ENCODE measurements around the gene UTF1.

The UTF1 gene

DNA sequence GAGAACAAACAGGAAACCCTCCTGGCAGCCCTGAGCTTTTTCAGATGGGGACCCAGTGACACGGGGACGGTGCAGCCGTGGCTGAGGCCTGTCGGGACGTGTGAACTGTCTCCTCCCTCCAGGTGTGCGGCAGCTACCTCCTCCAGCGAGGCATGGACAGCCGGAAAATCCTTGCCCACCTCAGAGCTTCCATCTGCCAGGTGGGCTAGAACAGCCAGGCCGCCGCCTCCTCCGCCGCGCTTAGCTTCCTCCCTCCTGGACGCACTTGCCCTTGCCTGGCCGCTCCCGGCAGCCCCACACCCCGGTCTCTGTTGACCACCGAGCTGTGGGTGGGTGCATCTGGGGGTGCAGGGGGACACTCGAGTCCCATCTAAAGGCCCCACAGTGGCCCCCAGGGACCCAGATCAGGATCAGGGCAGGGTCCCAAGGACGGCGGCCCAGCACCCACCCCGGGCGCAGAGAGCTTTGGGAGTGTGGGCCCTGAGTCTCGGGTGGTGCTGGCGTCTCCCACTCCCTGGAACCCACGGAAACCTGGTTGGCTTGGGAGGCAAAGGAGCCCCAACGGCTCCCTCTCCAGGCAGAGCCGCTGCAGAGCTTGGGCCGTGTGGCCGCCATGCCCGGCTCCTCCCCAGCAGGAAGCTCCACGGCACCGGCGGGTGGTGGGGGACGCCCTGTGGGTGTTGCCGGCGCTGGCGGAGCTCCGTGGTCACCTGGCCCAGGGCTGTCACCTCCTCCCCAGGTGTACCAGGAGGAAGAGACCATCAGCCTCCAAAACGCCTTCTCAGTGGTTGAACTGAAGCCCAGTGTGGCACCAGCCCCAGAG, 32.9 kb upstream of the UTF1 start:
- DNase-seq, result no peak

DNA sequence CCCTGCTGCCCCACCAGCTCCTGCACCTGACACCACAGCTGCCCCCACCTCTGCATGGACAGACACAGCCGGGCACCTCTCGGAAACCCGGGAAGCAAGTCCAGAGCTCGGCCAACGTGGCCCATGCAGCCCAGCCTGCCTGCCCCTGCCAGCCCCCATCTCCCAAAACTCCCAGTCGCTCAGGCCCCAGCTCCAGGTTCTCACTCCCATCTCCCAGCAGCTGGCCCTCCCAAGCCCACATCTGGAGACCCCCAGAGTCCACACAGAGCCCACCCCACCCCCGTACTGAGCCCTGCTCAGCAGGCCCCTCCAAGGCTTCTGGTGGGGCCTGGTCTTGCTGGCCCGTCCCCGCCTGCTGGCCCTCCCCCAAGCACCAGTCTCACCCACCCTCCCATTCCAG, 32.2 kb upstream of the UTF1 start:
- DNase-seq, result no peak

DNA sequence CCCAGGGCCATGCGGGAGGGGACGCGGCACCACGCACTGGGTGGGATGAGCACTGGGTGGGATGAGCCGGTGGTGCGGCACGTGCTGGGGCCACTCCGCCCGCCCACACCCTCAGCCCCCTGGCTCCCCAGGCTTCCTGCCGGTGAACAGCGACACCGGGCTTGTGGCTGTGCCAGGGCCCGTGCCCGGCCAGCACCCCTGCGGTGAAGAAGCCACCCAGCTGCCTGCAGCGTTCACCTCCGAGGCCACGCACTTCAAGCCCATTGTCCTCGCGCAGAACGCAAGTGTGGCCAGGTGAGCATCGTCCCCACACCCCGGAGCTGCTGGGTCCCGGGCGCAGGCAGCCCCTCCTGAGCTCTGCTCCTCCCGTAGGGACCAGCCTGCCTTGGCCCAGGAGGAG, 31.8 kb upstream of the UTF1 start:
- no peak for DNase-seq

DNA sequence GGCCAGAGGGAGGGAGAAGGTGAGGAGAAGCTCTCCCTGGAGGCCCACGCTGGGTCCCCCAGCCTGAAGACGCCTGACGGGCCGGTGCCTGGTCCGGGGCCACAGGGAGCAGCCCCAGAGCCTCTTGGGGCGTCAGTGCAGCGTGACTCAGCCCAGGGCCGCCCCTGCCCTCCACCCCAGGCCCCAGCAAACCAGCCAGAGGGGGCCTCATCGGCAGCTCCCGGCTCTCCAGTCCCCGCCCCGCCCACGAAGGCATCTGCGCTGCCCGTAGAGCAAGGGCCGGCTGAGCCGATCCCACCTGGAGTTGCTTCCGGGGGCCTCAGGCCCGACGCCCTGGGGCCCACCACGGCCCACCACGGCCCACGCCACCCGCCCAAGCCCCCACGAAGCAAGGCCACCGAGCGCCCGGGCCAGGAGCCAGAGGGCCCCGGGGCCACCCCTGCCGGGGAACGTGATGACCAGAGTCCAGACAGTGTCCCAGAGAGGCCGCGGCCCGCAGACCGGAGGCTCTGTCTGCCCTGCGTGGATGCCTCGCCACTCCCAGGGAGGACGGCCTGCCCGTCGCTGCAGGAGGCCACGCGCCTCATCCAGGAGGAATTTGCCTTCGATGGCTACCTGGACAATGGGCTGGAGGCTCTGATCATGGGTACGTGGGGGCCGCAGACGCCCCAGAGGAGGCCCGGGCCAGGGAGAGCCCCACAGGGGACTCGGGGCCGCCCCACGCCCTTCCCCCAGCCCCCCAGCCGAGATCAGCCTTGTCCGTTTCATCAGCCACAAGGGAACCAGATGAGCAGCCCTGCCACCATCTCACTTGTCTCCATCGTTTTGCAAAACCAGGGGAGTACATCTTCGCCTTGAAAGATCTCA, 31.2 kb upstream of the UTF1 start:
- DNase-seq, result no peak

DNA sequence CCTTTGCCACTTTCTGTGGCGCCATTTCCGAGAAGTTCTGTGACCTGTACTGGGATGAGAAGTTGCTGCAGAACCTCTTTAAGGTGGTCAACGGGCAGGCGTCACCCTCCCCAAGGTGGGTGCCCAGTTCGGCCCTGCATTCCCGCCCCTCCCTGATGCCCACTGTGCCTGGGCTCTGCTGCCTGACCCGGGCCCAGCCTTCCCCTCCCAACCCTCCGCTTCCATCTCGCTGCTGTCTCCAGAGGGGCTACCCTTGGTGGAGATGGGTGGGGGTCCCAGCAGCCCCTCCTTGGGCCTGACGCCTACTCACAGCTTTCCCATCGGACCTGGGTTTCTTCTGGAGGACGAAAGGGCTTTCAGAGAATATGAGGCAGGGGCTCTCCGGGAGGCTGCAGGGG, 30.5 kb upstream of the UTF1 start:
- no peak for DNase-seq

DNA sequence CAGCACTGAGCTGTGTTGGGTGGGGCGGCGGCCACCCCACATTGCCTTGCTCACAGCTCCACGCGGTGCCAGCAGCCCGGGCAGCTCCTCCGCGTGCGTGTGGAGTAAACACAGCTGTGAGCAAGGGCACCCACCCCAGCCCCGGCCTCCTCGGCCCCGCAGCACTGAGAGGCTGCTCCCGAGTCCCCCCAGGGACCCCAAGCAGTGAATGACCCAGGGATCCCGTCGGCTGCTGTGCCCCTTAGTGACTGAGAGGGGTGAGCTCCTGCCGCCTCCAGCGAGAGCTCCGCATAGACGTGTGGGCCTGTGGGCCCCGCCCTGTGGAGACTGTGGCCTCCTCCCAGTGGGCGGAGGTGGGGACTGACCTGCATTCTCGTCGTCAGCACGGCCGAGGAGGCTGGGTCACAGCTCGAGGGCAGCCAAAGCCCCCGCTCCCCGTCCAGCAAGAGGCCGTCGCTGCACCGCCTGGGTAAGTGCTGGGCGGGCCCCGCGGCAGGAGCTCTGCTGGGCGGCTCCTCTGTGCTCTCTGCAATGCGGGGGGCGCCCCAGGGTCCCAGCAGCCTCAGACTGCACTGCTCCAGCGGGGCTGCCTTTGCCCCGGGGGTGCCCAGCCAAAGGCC, 29.9 kb upstream of the UTF1 start:
- no peak for DNase-seq

DNA sequence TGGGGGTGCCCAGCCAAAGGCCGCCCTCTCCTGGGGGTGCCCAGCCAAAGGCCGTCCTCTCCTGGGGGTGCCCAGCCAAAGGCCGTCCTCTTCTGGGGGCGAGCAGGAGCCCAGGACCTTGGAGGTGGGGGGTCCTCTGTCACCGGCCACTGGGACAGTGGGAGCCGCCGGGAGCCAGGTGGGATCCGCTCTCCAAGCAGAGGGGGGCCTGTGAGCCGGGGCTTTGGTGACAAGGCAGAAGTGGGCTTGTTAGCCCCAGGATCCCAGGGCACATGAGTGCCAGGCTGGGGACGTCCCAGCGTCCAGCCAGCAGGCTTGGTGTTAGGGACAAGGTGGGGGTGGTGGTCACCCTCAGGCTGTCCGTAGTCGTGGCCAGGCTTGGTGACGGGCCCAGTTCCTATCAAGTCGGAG, 29.4 kb upstream of the UTF1 start:
- DNase-seq, result no peak

DNA sequence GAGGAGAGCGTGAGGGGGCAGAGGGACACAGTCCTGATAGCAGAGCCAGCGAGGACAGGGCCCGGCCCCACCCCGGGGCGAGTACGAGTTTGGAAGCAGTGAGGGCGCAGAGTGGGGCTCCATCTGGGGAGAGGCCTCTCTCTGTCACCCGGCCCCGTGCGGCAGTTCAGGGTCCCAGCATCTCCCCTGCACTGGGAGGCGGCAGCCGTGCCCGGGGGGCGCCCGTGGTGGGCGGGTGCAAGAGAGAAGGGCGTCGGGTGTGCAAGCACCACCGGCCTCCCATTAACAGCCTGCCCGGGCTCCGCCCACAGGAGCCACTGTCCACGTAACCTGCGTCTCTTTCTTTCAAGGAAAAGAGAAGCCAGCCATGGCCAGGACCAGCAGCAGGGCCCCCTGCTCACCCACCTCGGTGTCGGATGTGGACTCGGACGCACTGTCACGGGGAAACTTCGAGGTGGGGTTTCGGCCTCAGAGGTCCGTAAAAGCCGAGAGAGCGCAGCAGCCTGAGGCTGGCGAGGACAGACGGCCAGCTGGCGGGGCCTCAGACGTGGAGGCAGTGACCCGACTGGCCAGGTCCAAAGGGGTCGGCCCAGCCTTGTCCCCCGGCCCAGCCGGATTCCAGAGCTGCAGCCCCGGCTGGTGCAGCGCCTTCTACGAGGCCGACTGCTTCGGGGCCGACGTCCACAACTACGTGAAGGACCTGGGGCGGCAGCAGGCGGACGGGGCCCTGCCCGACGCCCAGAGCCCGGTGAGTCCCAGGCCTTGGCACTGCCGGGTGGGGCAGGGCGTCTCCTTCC, 28.7 kb upstream of the UTF1 start:
- DNase-seq, result no peak

DNA sequence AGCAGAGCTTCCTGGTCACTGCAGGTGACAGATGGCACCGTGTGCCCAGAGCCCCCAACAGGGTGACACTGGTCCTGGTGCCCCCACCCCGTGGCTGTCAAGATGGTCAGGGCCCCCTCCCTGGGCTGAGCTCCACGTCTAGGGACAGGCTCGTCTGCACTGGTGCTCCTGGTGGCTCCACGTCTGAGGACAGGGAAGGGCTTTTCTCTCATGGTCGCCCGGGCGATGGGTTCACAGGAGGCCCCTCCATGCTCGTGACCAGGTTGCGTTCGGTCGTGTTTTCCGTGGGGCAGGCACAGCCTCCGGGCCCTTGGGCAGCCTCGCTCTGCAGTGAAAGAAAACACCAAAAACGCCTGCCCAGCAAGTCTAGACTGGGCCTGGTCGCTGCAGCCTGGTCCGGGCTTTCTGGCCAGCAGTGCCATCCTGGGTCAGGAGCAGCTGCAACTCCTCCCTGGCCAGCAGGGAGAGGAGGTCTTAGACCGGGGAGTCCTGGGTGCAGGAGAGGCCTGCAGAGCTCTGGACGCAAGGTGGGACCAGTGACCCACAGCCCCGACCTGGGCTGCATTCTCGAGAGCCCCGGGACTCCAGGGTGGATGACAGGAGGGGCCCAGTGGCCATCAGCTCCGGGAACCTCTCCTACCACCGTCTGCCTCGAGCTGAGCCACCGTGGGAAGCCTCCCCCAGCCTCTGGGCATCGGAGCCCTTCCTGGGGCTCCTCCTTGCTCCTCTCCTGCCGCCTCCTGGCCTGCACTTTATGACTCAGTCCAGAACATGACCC, 27.9 kb upstream of the UTF1 start:
- no peak for DNase-seq

DNA sequence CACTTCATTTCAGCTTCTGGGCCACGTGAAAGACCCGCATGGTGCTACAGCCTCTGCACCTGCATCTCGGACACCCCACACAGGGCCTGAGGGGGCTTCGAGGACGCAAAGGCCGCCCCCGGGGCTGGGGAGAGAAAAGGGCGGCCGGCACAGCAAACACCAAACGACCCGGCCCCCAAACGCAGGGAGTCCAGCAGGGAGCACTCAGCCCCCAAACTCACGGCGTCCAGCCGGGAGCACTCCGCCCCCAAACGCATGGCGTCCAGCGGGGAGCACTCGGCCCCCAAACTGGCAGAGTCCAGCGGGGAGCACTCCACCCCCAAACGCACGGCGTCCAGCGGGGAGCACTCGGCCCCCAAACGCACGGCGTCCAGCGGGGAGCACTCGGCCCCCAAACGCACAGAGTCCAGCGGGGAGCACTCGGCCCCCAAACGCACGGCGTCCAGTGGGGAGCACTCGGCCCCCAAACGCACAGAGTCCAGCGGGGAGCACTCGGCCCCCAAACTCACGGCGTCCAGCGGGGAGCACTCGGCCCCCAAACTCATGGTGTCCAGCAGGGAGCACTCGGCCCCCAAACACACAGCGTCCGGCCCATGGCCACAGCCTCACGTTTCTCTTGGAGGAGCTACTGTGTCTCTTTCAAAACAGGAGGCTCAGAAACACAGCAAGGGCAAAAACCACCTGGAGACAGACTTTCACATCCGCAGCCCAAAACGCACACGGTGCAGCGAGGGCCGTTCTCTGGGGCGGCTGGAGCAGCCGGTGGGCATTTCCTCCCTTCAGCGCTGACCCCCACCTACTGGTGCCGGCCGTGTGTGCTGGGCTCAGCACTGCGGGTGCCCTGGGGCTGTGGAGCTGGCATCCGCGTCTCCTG, 27.0 kb upstream of the UTF1 start:
- no peak for DNase-seq

DNA sequence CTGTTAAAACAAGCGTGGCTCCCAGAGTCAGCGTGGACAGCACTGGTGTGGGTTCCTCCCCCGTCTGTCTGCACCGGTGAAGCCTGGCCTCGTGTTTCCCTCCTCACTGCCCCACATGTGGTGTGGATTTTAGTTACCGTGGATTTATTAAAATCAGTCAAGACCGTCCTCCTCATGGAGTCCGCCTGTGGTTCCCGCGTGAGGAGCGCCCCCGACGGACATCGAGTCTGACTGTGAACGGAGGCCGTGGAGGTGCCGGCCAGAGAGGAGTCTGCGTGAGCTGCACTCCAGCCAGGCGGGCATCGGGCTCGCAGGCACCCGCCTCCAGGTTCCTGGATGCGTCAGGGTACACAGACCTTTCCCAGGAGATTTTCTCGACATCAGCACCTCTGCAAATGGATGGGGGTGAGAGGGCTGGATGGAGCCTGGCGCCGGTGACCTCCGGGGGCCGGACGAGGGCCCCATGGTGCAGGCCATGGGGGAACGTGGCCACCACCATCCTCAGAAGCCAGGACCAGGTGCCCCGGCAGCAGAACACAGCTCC, 26.3 kb upstream of the UTF1 start:
- no peak for DNase-seq

DNA sequence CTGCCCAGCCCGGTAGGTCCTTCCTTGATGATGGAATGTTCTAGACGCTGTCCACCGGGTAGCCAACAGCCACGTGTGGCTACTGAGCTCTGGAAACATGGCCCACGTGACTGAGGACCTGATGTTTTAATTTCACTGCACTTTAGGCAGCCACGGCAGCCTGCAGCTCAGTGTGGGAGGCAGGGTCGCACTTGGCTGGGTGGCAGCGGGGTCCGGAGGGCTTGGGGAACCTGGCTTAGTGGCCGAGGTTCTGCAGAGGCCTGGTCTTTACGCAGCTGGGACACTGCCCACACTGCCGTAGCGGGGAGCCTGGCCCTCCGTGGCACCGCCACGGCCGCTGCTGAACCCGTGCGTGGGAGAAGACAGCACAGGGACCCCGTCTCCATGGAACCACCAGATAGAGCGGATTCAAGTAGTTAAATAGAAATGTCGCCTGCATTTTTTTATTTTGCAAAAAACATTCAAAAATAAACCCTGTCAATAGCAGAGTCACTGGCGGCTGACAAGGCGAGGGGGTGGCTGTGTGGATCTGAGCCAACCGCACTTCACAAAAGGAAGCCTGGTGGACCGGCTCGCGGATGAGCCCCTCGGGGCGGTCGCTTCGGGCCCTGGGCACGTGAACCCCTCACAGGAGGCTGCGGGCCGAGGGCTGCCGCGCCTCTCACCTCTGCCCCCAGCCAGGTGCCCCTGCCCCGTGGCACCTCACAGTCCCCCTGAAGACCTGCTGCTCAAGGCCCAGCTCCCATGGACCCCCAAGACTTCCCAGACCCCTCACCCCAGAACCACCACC, 25.6 kb upstream of the UTF1 start:
- no peak for DNase-seq

DNA sequence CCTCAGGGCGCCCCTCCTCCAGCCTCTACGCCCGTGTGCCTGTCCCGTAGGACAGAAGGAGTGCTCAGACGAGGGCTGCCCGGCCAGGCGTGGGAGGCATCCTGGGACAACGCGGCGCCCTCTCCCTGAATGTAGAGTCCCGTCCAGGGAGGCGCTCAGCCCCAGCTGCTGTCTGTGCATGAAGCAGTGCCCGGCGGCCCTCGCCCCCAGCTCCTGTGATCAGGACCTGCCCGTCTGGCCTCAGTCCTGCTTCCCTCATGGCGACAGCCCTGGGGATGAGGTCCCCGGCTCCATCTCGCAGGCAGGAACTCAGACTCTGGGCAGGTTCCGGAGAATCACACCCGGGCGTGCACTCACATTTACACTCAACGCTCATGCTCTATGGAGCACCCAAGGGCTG, 24.9 kb upstream of the UTF1 start:
- no peak for DNase-seq

DNA sequence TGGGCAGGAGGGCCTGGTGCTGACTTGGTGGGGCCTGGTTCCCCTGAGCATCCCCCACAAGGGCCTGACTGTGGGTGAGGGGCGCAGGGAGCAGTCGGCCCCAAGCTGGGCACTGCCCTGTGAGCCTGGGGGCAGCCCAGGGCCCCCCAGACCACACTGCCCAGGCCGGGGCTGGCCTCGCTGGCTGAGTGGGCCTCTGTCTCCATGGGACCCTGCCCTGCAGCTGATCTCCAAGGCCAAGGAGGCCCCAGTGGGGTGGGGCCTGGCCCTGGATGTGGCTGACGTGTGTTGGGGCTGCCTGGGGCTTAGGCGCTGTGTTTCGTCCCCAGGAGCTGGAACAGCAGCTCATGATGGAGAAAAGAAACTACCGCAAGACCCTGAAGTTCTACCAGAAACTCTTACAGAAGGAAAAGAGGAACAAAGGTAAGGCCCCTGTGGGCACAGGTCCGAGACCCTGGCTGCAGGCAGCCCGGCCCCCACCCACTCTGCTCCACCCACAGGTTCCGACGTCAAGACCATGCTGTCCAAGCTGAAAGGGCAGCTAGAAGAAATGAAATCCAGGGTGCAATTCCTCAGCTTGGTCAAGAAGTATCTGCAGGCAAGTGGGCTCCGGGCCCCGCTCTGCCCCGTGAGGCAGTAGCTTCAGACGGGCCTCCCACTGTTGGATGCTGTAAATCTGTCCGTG, 23.5 kb upstream of the UTF1 start:
- DNase-seq, result no peak

DNA sequence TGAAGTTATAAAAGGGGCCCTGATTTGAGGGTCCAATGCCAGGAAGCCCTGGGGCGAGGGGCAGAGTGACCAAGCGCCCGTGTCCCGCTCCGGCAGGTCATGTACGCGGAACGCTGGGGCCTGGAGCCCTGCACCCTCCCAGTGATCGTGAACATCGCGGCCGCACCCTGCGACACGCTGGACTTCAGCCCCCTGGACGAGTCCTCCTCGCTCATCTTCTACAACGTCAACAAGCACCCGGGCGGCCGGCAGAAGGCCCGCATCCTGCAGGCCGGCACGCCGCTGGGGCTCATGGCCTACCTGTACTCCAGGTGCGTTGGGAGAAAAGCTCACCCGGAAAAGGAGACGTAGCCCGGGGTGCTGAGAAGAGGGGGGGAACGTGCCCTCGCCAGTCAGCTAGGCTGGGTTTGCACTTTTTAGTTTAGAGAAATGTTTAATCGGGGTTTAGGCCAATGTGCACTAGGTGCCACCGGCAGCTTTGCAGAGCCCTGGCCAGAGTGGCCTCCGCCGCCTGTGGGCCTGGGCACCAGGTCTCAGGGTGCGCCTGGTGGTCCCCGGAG, 22.9 kb upstream of the UTF1 start:
- DNase-seq, result no peak

DNA sequence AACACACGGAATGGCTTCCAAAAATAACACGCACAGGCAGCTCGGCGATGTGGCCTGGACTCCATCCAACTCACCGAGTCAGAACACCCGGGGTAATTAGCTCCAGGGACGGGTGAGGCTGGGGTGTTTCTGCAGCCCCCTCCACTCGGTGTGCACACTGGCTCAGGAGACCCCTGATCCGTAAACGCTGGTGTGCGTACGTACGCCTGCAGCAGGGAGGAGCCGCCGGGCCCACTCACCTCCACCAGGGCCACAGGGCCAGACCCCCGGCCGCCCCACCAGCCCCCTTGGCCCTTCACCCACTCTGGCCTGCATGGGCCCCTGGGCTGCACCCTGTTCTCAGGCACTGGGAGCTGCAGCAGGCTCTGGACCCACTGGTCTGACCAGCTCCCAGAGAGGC, 22.4 kb upstream of the UTF1 start:
- no peak for DNase-seq

DNA sequence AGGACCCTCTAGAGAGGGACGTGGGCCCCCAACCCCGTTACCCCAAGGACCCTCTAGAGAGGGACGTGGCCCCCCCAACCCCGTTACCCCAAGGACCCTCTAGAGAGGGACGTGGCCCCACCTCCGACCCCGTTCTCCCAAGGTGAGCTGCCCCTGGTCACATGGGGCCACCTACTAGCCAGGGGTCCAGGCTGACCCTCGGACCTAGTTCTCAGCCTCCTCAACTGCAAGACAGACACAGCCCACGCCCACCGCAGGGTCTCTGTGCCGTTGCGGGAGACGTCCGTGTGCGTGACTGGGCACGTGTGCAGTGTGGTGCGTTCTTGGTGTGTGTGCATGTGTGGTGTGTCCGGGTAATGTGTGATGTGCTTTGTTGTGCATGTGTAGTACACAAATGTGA, 21.6 kb upstream of the UTF1 start:
- no peak for DNase-seq

DNA sequence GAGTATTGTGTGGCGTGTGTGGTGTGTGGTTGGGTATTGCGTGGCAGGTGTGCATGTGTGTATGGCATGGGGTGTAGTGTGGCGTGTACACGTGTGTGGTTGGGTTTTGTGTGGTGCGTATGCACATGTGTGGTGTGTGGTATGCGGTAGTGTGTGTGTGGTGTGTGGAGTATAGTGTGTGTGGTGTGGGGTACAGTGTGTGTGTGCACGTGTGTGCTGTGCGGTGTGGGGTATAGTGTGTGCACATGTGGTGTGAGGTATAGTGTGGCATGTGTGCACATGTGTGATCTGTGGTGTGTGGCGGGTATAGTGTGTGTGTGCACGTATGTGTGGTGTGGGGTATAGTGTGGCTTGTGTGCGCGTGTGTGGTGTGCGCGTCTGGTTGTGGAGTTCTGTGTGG, 20.9 kb upstream of the UTF1 start:
- no peak for DNase-seq

DNA sequence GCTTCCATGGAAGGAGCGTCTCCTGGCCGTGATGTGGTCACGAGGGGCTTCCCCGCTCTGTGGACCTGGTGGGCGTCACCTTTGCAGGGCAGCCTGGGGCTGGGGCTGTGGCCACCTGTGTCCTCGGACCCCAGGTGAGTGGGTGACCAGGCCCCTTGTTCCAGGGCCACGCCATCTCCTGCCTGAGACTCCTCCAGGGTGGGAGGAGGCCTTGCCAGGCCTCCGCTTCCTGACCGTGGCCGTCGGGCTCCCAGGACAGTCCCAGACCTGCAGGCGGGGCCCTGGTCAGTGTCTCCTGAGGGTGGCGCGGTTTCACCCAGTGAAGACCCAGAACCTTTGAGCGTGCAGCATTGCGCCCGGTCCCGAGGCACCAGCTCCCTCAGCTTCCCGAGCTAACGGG, 20.4 kb upstream of the UTF1 start:
- no peak for DNase-seq
